MM.1S (cell line): ENCODE measurements around the gene FBXO48.

Source experiments
- DNase-seq: peaks from one replicate; pipeline ENCODE4 v3.0.0-alpha.2; 2015
- H2AFZ ChIP-seq: fragments of 300-600 bp; sonication (generic); 2 replicates; pipeline ENCODE4 v1.6.0; 2016; ENCODE audit warnings: antibody characterized with exemption, low read length
- H3F3A ChIP-seq: fragments of 300-600 bp; sonication (generic); 2 replicates; pipeline ENCODE4 v1.6.1; 2016; ENCODE audit warnings: mild to moderate bottlenecking, antibody characterized with exemption, low read length, moderate library complexity, mixed read lengths; ENCODE audit not compliant: insufficient read depth
- H3K27ac ChIP-seq: fragments of 300-600 bp; sonication (generic); 2 replicates; pipeline ENCODE4 v1.5.1; 2016; ENCODE audit warnings: mild to moderate bottlenecking, low read length
- H3K27me3 ChIP-seq: fragments of 300-600 bp; sonication (generic); replicated peaks from 2 replicates; pipeline ENCODE4 v1.6.0; 2016; ENCODE audit warnings: low read length; ENCODE audit not compliant: insufficient read depth
- H3K36me3 ChIP-seq: fragments of 300-600 bp; sonication (generic); replicated peaks from 2 replicates; pipeline ENCODE4 v1.6.1; 2016; ENCODE audit warnings: mild to moderate bottlenecking, low read length, mixed read lengths; ENCODE audit not compliant: insufficient read depth
- H3K4me1 ChIP-seq: fragments of 300-600 bp; sonication (generic); 2 replicates; pipeline ENCODE4 v1.6.1; 2016; ENCODE audit warnings: low read length, mixed read lengths
- H3K4me2 ChIP-seq: fragments of 300-600 bp; sonication (generic); 2 replicates; pipeline ENCODE4 v1.6.0; 2016; ENCODE audit warnings: low read depth, low read length
- H3K4me3 ChIP-seq: fragments of 300-600 bp; sonication (generic); 2 replicates; pipeline ENCODE4 v1.5.1; 2016; ENCODE audit warnings: low read length, mixed read lengths
- H3K79me2 ChIP-seq: fragments of 300-600 bp; sonication (generic); 2 replicates; pipeline ENCODE4 v1.6.1; 2016; ENCODE audit warnings: mixed run types, low read length, mixed read lengths
- H3K9ac ChIP-seq: fragments of 300-600 bp; sonication (generic); 2 replicates; pipeline ENCODE4 v1.6.1; 2016; ENCODE audit warnings: low read length, mixed read lengths
- H3K9me2 ChIP-seq: fragments of 300-600 bp; sonication (generic); replicated peaks from 2 replicates; pipeline ENCODE4 v1.6.1; 2016; ENCODE audit warnings: mild to moderate bottlenecking, low read length, mixed read lengths; ENCODE audit not compliant: insufficient read depth
- H3K9me3 ChIP-seq: fragments of 300-600 bp; sonication (generic); replicated peaks from 2 replicates; pipeline ENCODE4 v1.6.1; 2016; ENCODE audit warnings: mild to moderate bottlenecking, low read length, mixed read lengths; ENCODE audit not compliant: insufficient read depth
- H4K20me1 ChIP-seq: fragments of 300-600 bp; sonication (generic); 2 replicates; pipeline ENCODE4 v1.6.1; 2016; ENCODE audit warnings: mild to moderate bottlenecking, low read length, moderate library complexity, mixed read lengths; ENCODE audit not compliant: insufficient read depth
- EZH2 ChIP-seq: fragments of 300-600 bp; sonication (generic); optimal IDR thresholded peaks from 2 replicates; pipeline ENCODE3; 2017; ENCODE audit warnings: low read depth, mild to moderate bottlenecking, antibody characterized with exemption, low read length, mixed read lengths
- EZH2phosphoT487 ChIP-seq: fragments of 300-600 bp; sonication (generic); IDR thresholded peaks from 2 replicates; pipeline ENCODE4 v1.6.1; 2018; ENCODE audit warnings: antibody characterized with exemption, low read length
- TF ChIP-seq, protein P1 (sequence below): fragments of 300-600 bp; sonication (generic); IDR thresholded peaks from 2 replicates; pipeline ENCODE4 v1.5.1; 2016; ENCODE audit warnings: antibody characterized with exemption, low read length, mixed read lengths

The FBXO48 gene

DNA sequence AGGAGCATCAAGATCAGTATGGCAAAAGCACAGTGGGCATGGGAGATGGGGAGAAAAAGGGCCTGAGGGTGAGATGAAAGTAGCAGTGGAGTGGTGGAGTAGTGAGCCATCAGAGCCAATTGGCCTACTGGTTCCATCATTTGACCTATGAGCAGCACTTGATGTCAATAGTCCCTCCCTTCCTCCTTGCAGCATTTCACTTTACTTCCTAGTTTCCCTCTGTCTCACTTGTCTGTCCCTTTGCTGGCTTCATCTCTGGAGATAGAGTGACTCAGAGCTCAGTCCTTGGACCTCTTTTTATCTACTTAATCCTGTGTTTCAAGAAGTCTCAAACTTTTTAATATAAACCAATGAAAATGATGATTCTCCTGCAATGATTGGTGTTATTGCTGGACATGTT is 32.1 kb downstream of the FBXO48 start:
- no peaks in the 10 kb centered on the region for H3K9me2 ChIP-seq
- no peaks in the 10 kb centered on the region for H3K27me3 ChIP-seq
- H3K27ac ChIP-seq: no peak overlapping the region
- no peaks in the 10 kb centered on the region for H3K79me2 ChIP-seq
- H3K9ac ChIP-seq: no peak overlapping the region
- no peaks in the 10 kb centered on the region for H4K20me1 ChIP-seq
- no peak for DNase-seq
- no peaks in the 10 kb centered on the region; the same call in 1 of the 2 replicates for H3K4me1 ChIP-seq
- H3F3A ChIP-seq: no peaks in the 10 kb centered on the region
- no peak for TF ChIP-seq EZH2phosphoT487
- TF ChIP-seq EZH2: no peak
- TF ChIP-seq, protein P1, sequence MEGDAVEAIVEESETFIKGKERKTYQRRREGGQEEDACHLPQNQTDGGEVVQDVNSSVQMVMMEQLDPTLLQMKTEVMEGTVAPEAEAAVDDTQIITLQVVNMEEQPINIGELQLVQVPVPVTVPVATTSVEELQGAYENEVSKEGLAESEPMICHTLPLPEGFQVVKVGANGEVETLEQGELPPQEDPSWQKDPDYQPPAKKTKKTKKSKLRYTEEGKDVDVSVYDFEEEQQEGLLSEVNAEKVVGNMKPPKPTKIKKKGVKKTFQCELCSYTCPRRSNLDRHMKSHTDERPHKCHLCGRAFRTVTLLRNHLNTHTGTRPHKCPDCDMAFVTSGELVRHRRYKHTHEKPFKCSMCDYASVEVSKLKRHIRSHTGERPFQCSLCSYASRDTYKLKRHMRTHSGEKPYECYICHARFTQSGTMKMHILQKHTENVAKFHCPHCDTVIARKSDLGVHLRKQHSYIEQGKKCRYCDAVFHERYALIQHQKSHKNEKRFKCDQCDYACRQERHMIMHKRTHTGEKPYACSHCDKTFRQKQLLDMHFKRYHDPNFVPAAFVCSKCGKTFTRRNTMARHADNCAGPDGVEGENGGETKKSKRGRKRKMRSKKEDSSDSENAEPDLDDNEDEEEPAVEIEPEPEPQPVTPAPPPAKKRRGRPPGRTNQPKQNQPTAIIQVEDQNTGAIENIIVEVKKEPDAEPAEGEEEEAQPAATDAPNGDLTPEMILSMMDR: no peak
- H3K4me3 ChIP-seq: no peak overlapping the region
- no peak overlapping the region for H2AFZ ChIP-seq
- no peak overlapping the region for H3K4me2 ChIP-seq
- no peaks in the 10 kb centered on the region for H3K9me3 ChIP-seq
- H3K36me3 ChIP-seq: no peaks in the 10 kb centered on the region

DNA sequence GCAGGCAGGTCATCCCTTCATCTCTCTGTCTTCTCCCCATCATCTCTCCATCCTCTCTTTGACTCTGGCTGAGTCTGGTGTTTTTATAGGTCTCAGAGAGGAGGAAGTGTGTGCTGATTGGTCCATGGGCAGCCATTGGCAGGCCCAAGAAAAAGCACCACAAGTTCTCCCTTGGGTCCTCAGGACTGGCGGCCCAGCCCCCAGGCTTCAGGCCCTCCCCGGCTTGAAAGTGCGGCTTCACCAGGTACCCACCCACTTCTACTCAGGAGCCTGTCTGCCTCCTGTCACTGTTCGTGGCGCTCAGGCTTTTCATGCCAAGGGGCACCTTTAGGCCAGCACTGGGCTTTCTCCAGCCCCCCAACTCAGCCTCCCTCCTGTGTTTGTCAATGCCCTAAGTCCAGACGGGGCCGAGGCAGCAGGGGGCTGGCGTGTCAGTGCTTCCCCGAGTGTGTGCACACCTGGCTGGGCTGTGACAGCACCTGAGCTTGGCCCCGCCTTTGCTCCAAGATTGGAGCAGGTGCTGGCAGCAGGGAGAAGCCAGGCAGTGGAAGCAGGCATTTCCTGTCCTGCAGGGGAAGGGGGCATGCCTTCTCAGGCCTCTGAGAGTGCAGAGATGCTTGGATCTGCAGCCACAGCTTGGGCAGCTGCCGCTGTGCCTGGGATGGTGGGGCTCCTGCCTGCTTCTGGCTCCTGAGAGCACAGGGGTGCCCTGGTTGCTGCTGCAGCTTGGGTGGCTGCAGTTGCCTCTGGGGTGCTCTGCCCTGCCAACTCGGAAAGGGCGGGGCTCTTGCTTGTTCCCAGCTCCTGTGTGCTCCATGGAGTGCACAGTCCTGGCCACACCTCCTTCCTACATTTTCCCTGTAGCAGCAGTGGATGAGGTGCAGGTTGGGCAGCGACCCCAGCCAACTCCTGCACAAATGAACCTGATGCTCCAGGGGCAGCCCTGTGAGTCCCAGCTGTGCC is 34.1 kb downstream of the FBXO48 start:
- Histone ChIP-seq H3F3A (no peaks in the 10 kb centered on the region), H3K9ac (no peak overlapping the region), H3K27me3 (no peaks in the 10 kb centered on the region), H3K4me2 (no peak overlapping the region), H3K9me3 (no peaks in the 10 kb centered on the region), H3K79me2 (no peaks in the 10 kb centered on the region), H3K4me1 (peaks cover 8% of the 10 kb centered on the region), H2AFZ (no peak overlapping the region), H3K36me3 (no peaks in the 10 kb centered on the region), H3K9me2 (no peaks in the 10 kb centered on the region), H3K4me3 (no peak overlapping the region), H3K27ac (no peak overlapping the region), H4K20me1 (no peaks in the 10 kb centered on the region)
- TF ChIP-seq, protein P1: no peak
- TF ChIP-seq EZH2phosphoT487: no peak
- TF ChIP-seq EZH2: no peak
- no peak for DNase-seq

DNA sequence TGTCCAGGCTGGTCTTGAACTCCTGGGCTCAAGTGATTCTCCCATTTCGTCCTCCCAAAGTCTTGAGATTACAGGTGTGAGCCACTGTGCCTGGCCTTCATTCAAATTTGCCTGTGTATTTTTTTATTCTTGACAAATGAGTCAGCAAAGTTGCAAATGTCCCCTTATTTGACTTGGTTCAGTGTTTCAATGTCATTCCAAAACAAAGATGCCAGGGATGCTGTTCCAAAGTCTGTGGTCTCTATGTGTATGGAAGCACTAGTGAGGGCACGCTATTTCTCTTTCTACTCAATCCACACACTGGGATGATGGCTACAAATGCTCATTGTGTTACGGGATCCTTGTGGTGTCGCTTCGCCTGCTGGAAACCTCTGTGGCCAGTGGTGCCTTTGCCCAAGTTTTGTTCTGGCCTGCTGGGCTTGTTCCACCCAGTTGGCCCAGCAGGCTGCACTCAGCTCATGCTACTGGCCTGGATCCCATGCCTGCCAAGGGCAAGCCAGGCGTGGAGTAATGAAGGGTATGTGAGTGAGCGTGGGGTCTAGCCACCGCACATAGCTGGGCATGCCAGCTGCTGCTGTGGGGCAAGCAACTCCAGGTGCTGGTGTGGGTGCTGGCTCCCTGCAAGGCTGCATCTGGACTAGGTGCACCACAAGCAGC is 35.6 kb downstream of the FBXO48 start:
- Histone ChIP-seq H2AFZ (no peak overlapping the region), H3K9ac (no peak overlapping the region), H3K4me3 (no peak overlapping the region), H3K79me2 (no peaks in the 10 kb centered on the region), H3K36me3 (no peaks in the 10 kb centered on the region), H3K27ac (no peak overlapping the region), H3K9me3 (no peaks in the 10 kb centered on the region), H3F3A (peaks cover 12% of the 10 kb centered on the region), H3K27me3 (no peaks in the 10 kb centered on the region), H3K4me2 (no peak overlapping the region), H4K20me1 (no peaks in the 10 kb centered on the region), H3K4me1 (peaks cover 23% of the 10 kb centered on the region), H3K9me2 (no peaks in the 10 kb centered on the region)
- TF ChIP-seq, protein P1: no peak
- TF ChIP-seq EZH2phosphoT487 (no peak), EZH2 (no peak)
- DNase-seq: no peak
